MCF 10A (cell line): ENCODE results near the gene PPP2R5C. TPM values are rescaled to one million over a fixed set of nuclear protein-coding genes. Genes with fewer than 3 reads are reported as not detected.

ENCODE experiments used
- BruUV-seq: library from RNA; stranded (reverse); fragments of 400-500 nt; replicated peaks from 2 replicates; lab custom pipeline; 2021; lab: Mats Ljungman, UMichigan
- CTCF ChIA-PET: fragments of 300-600 bp; sonication (Branson Sonifier 250); formaldehyde crosslinking; extraction: SDS; loops from one replicate; lab custom pipeline; 2021; ENCODE audit warnings: antibody characterized with exemption, inconsistent platforms; lab: Yijun Ruan, JAX
- POLR2A ChIA-PET: fragments of 300-600, 350-650 bp; sonication (Branson Sonifier 250); formaldehyde crosslinking; extraction: SDS; loops from one replicate; lab custom pipeline; 2020; ENCODE audit warnings: antibody characterized with exemption, inconsistent platforms; lab: Yijun Ruan, JAX
- DNase-seq: peaks from one replicate; pipeline ENCODE4 v3.0.0-alpha.2; 2018; ENCODE audit not compliant: unreplicated experiment
- H3K27ac Mint-ChIP-seq: one replicate; pipeline ENCODE4 v1.8.0; 2022; ENCODE audit warnings: mild to moderate bottlenecking, low read depth, mixed read lengths; ENCODE audit not compliant: unreplicated experiment
- H3K27me3 Mint-ChIP-seq: one replicate; pipeline ENCODE4 v1.8.0; 2022; ENCODE audit warnings: mixed read lengths; ENCODE audit not compliant: insufficient read depth, unreplicated experiment
- H3K36me3 Mint-ChIP-seq: one replicate; pipeline ENCODE4 v1.8.0; 2022; ENCODE audit warnings: mild to moderate bottlenecking, moderate library complexity, mixed read lengths; ENCODE audit not compliant: insufficient read depth, unreplicated experiment
- H3K4me1 Mint-ChIP-seq: one replicate; pipeline ENCODE4 v1.8.0; 2022; ENCODE audit warnings: mixed read lengths; ENCODE audit not compliant: insufficient read depth, unreplicated experiment
- H3K4me3 Mint-ChIP-seq: one replicate; pipeline ENCODE4 v1.8.0; 2022; ENCODE audit warnings: mild to moderate bottlenecking, moderate library complexity, mixed read lengths; ENCODE audit not compliant: unreplicated experiment
- H3K9me3 Mint-ChIP-seq: one replicate; pipeline ENCODE4 v1.8.0; 2022; ENCODE audit warnings: mixed read lengths; ENCODE audit not compliant: unreplicated experiment
- intact Hi-C: fragments of 100-400 bp; cut with micrococcal nuclease; formaldehyde crosslinking; loops from 2 replicates; pipeline ENCODE4 v1.14.1; 2022
- total RNA-seq: library from RNA; stranded (reverse); gene quantifications from 2 replicates; pipeline ENCODE4 v1.2.3, GENCODE V29; 2022
- TF ChIP-seq, protein P1 (sequence below): fragments of 200-600 bp; IDR thresholded peaks from one replicate; pipeline ENCODE4 v1.8.0; 2022; ENCODE audit warnings: antibody characterized with exemption, mild to moderate bottlenecking; ENCODE audit not compliant: unreplicated experiment

Gene PPP2R5C
- total RNA-seq, 1 experiment from 2014 or later = 118 TPM

DNA sequence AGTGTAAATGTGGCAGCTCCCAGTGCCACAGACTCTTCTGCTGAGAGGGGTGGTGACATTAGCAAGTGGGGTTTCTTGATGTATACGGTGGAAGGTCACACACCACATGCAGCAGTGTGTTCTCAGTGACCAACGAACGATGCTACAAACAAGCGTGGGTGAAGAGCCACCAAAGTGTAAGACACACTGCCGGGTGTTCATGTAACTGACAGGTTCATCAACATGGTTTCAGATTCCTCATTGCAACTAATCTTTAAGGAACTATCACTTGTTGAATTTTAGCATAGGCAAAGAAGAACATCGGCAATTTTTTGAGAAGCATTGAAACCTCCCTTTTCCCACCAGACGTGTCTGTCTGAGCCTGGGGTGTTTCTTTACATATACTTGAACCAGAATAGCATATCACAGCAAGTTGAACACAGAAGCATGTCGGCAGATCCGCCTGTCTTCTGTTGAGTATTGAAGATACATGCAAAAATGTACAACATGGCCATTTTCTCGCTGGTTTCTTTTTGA, 58.8 kb downstream of the PPP2R5C start:
- intact Hi-C loops = no loop called here
- BruUV-seq = no TSS peak
- POLR2A ChIA-PET = interaction anchor here (0.5 kb wide), 1 partner anchor 360 kb away, joined by 3 read pairs; no protein-coding TSS in a partner anchor

DNA sequence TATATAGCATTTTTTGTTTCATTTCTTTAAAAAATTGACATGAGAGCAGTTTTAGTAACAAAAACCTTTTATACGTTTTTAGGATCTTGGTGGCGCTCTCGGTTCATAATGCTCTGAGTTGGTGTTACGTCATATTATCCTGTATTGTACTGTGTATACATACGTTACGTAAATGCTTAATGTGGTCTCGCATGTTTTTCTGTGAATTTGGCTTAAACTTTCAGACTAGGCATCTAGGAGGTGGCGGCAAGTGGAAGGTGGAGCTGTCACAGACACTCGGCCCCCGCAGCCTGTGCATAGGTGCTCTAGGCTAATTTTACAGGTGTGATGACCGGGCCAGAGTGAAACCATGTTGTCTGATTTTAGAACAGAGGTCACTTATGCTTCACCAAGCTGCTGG, 60.0 kb downstream of the PPP2R5C start:
- TF ChIP-seq, protein P1, sequence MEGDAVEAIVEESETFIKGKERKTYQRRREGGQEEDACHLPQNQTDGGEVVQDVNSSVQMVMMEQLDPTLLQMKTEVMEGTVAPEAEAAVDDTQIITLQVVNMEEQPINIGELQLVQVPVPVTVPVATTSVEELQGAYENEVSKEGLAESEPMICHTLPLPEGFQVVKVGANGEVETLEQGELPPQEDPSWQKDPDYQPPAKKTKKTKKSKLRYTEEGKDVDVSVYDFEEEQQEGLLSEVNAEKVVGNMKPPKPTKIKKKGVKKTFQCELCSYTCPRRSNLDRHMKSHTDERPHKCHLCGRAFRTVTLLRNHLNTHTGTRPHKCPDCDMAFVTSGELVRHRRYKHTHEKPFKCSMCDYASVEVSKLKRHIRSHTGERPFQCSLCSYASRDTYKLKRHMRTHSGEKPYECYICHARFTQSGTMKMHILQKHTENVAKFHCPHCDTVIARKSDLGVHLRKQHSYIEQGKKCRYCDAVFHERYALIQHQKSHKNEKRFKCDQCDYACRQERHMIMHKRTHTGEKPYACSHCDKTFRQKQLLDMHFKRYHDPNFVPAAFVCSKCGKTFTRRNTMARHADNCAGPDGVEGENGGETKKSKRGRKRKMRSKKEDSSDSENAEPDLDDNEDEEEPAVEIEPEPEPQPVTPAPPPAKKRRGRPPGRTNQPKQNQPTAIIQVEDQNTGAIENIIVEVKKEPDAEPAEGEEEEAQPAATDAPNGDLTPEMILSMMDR = no peak
- H3K4me3 Mint-ChIP-seq = no peak overlapping the region
- peaks cover 40% of the 10 kb centered on the region for H3K36me3 Mint-ChIP-seq
- ChIA-PET POLR2A (interaction anchor here (0.6 kb wide), 1 partner anchor 1301 kb away, joined by 4 read pairs; no protein-coding TSS in a partner anchor), CTCF (no interaction called here)
- peaks cover 8% of the 10 kb centered on the region for H3K4me1 Mint-ChIP-seq
- H3K27ac Mint-ChIP-seq = no peak overlapping the region
- no peak for DNase-seq
- intact Hi-C loops = no loop called here
- BruUV-seq = no TSS peak
- H3K27me3 Mint-ChIP-seq = no peaks in the 10 kb centered on the region
- H3K9me3 Mint-ChIP-seq = peaks cover 10% of the 10 kb centered on the region

More for the DNA sequence above, 58.8 kb downstream of the PPP2R5C start:
- Mint-ChIP-seq H3K27ac (no peak overlapping the region), H3K36me3 (peaks cover 30% of the 10 kb centered on the region), H3K4me3 (no peak overlapping the region), H3K27me3 (no peaks in the 10 kb centered on the region), H3K9me3 (no peaks in the 10 kb centered on the region), H3K4me1 (peaks cover 8% of the 10 kb centered on the region)
- CTCF ChIA-PET = no interaction called here
- DNase-seq = no peak
- TF ChIP-seq, protein P1 = no peak

DNA sequence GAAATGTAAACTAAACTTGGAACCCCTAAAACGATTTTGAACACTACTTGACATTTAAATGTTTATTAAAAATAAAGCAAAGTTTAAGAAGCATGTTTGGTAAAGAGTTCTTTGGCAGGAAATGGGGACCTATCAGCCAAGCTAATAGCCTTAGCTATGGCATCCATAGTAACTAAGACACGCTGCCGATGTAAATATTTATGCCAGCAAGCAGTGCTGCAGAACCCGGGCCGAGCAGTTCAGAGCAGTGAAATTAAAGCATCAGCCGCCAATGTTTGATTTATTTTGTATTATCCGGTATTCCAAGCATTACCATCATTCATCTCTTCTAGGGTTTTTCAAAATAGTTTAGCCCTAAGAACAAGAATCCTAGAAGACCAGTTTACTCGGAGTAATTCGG, 61.6 kb downstream of the PPP2R5C start:
- Mint-ChIP-seq H3K27ac (no peak overlapping the region), H3K9me3 (peaks cover 12% of the 10 kb centered on the region), H3K27me3 (no peaks in the 10 kb centered on the region), H3K4me1 (peaks cover 8% of the 10 kb centered on the region), H3K36me3 (peaks cover 53% of the 10 kb centered on the region), H3K4me3 (no peak overlapping the region)
- ChIA-PET POLR2A (interaction anchor here (1.4 to 1.6 kb wide), 2 partner anchors 11 to 22 kb away, joined by 5 to 7 read pairs; no protein-coding TSS in a partner anchor), CTCF (interaction anchor here (1.0 kb wide), 1 partner anchor 53 kb away, joined by 6 read pairs; no protein-coding TSS in a partner anchor)
- TF ChIP-seq, protein P1 = no peak
- intact Hi-C loops = no loop called here
- no TSS peak for BruUV-seq
- DNase-seq = no peak

DNA sequence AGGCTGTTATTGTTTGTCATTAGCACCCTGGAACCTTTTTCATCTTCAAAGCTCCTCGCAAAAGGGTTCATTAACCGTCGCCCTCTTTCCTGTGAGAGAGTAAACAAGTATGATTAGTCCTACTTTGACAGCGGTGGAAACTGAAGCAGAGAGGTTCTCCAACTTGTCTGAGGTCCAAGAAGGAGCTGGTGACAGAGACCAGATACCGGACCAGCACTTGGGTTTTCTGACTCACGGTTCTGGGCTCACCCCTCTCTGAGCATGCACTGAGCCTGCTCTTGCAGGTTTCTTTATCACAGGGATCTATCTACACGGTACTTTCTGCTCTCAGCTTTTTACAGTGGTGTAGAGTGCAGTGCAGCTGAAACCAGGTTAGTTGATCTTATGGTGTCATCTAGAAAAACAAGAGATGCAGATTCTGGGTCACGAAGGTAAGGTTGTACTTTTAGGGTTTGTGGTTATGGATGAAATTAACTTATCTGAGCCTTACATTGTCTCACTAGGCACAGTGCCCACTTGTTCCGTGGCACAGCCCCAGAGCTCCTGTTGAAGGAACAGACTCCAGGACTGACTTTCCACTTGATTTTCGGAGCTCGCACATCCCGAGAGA, 62.1 kb downstream of the PPP2R5C start:
- Mint-ChIP-seq H3K4me1 (peaks cover 8% of the 10 kb centered on the region), H3K36me3 (peaks cover 57% of the 10 kb centered on the region), H3K9me3 (peaks cover 12% of the 10 kb centered on the region), H3K27me3 (no peaks in the 10 kb centered on the region), H3K4me3 (no peak overlapping the region), H3K27ac (no peak overlapping the region)
- intact Hi-C loops = no loop called here
- ChIA-PET POLR2A (interaction anchor here (1.4 to 1.6 kb wide), 3 partner anchors 9 to 22 kb away, joined by 5 to 7 read pairs (median 6); no protein-coding TSS in a partner anchor), CTCF (interaction anchor here (1.0 to 1.2 kb wide), 2 partner anchors 8 to 53 kb away, joined by 3 to 6 read pairs; no protein-coding TSS in a partner anchor)
- TF ChIP-seq, protein P1 = no peak
- BruUV-seq = no TSS peak
- DNase-seq = no peak
